MCF 10A (cell line): Measurements from ENCODE around the gene NEMP1. TPM values are rescaled to one million over a fixed set of nuclear protein-coding genes. Genes with fewer than 3 reads are reported as not detected.

ENCODE experiments used
- BruUV-seq: library from RNA; stranded (reverse); fragments of 400-500 nt; replicated peaks from 2 replicates; lab custom pipeline; 2021; lab: Mats Ljungman, UMichigan
- CTCF ChIA-PET: fragments of 300-600 bp; sonication (Branson Sonifier 250); formaldehyde crosslinking; extraction: SDS; loops from one replicate; lab custom pipeline; 2021; ENCODE audit warnings: antibody characterized with exemption, inconsistent platforms; lab: Yijun Ruan, JAX
- POLR2A ChIA-PET: fragments of 300-600, 350-650 bp; sonication (Branson Sonifier 250); formaldehyde crosslinking; extraction: SDS; loops from one replicate; lab custom pipeline; 2020; ENCODE audit warnings: antibody characterized with exemption, inconsistent platforms; lab: Yijun Ruan, JAX
- DNase-seq: peaks from one replicate; pipeline ENCODE4 v3.0.0-alpha.2; 2018; ENCODE audit not compliant: unreplicated experiment
- H3K27ac Mint-ChIP-seq: one replicate; pipeline ENCODE4 v1.8.0; 2022; ENCODE audit warnings: mild to moderate bottlenecking, low read depth, mixed read lengths; ENCODE audit not compliant: unreplicated experiment
- H3K27me3 Mint-ChIP-seq: one replicate; pipeline ENCODE4 v1.8.0; 2022; ENCODE audit warnings: mixed read lengths; ENCODE audit not compliant: insufficient read depth, unreplicated experiment
- H3K36me3 Mint-ChIP-seq: one replicate; pipeline ENCODE4 v1.8.0; 2022; ENCODE audit warnings: mild to moderate bottlenecking, moderate library complexity, mixed read lengths; ENCODE audit not compliant: insufficient read depth, unreplicated experiment
- H3K4me1 Mint-ChIP-seq: one replicate; pipeline ENCODE4 v1.8.0; 2022; ENCODE audit warnings: mixed read lengths; ENCODE audit not compliant: insufficient read depth, unreplicated experiment
- H3K4me3 Mint-ChIP-seq: one replicate; pipeline ENCODE4 v1.8.0; 2022; ENCODE audit warnings: mild to moderate bottlenecking, moderate library complexity, mixed read lengths; ENCODE audit not compliant: unreplicated experiment
- H3K9me3 Mint-ChIP-seq: one replicate; pipeline ENCODE4 v1.8.0; 2022; ENCODE audit warnings: mixed read lengths; ENCODE audit not compliant: unreplicated experiment
- CTCF ChIP-seq: fragments of 200-600 bp; IDR thresholded peaks from one replicate; pipeline ENCODE4 v1.8.0; 2022; ENCODE audit warnings: antibody characterized with exemption, mild to moderate bottlenecking; ENCODE audit not compliant: unreplicated experiment
- intact Hi-C: fragments of 100-400 bp; cut with micrococcal nuclease; formaldehyde crosslinking; loops from 2 replicates; pipeline ENCODE4 v1.14.1; 2022
- total RNA-seq: library from RNA; stranded (reverse); gene quantifications from 2 replicates; pipeline ENCODE4 v1.2.3, GENCODE V29; 2022

NEMP1 gene
- total RNA-seq, 1 experiment from 2014 or later: 17.5 TPM

GRCh38 chr12:57112492-57113294 is 34.1 kb upstream of the NEMP1 start:
- TF ChIP-seq CTCF: no peak
- intact Hi-C loops: loop anchor here (1.0 kb wide), 2 partner anchors 43 to 104 kb away; no protein-coding TSS in a partner anchor
- DNase-seq: no peak
- no TSS peak for BruUV-seq
- Mint-ChIP-seq H3K27me3 (no peaks in the 10 kb centered on the region), H3K9me3 (no peaks in the 10 kb centered on the region), H3K27ac (peak overlapping the region; percentile 89), H3K4me1 (peaks cover 28% of the 10 kb centered on the region), H3K4me3 (peak overlapping the region; percentile 80), H3K36me3 (peaks cover 16% of the 10 kb centered on the region)
- ChIA-PET POLR2A (interaction anchor here (0.5 to 10.2 kb wide), 35 partner anchors 9 to 1040 kb away, joined by 3 to 610 read pairs (median 8); partner anchors contain the start of genes LRP1, NAB2, NACA and NEMP1), CTCF (interaction anchor here (0.5 to 7.3 kb wide), 27 partner anchors 10 to 426 kb away, joined by 3 to 147 read pairs (median 5); partner anchors contain the start of genes GLI1, NAB2 and NEMP1)

GRCh38 chr12:57111031-57111734 is 32.6 kb upstream of the NEMP1 start, which contains the start of gene STAT6:
STAT6 (minus strand) TSS chr12:57111362; CDS start chr12:57108278, 3,084 bp downstream.
- intact Hi-C loops: loop anchor here (1.0 kb wide), 1 partner anchor 23 kb away; no protein-coding TSS in a partner anchor
- Mint-ChIP-seq H3K27ac (peak within 1 kb of the TSS; percentile 89), H3K27me3 (no peaks in the 10 kb centered on the region), H3K9me3 (no peaks in the 10 kb centered on the region), H3K36me3 (peaks cover 26% of the 10 kb centered on the region), H3K4me3 (peak within 1 kb of the TSS; percentile 80), H3K4me1 (peaks cover 35% of the 10 kb centered on the region)
- TF ChIP-seq CTCF: no peak
- ChIA-PET CTCF (interaction anchor here (0.6 to 7.3 kb wide), 27 partner anchors 12 to 482 kb away, joined by 3 to 147 read pairs (median 5); partner anchors contain the start of genes NAB2, NEMP1 and ZBTB39), POLR2A (interaction anchor here (0.6 to 10.2 kb wide), 38 partner anchors 8 to 825 kb away, joined by 3 to 610 read pairs (median 6); partner anchors contain the start of genes ATP5F1B, LRP1, NAB2 and NACA)
- BruUV-seq: no TSS peak
- DNase-seq: peak; percentile 86

GRCh38 chr12:57110104-57111030 is 31.8 kb upstream of the NEMP1 start:
- Mint-ChIP-seq H3K4me1 (peaks cover 35% of the 10 kb centered on the region), H3K27ac (peak overlapping the region; percentile 89), H3K4me3 (peak overlapping the region; percentile 80), H3K36me3 (peaks cover 32% of the 10 kb centered on the region), H3K27me3 (no peaks in the 10 kb centered on the region), H3K9me3 (no peaks in the 10 kb centered on the region)
- DNase-seq: peak; percentile 53
- POLR2A ChIA-PET: interaction anchor here (0.6 to 10.2 kb wide), 17 partner anchors 16 to 464 kb away, joined by 3 to 610 read pairs (median 15); partner anchors contain the start of genes ATP5F1B, LRP1, NAB2 and NACA
- TF ChIP-seq CTCF: no peak
- intact Hi-C loops: loop anchor here (1.0 kb wide), 1 partner anchor 22 kb away; no protein-coding TSS in a partner anchor
- TSS peak; percentile 66 for BruUV-seq
- CTCF ChIA-PET: interaction anchor here (0.6 to 7.3 kb wide), 12 partner anchors 13 to 351 kb away, joined by 3 to 147 read pairs (median 20); partner anchors contain the start of genes NAB2 and NEMP1
